Posterior cingulate gyrus (tissue), 11 donors: ENCODE data around the gene C4BPB.

Experiments
- DNase-seq, 10 donors: peaks; one replicate each; pipeline versions ENCODE4 v3.0.0 to v3.0.0-alpha.2; 2020 to 2021; ENCODE audit warnings: mixed read lengths in 3 of 10
- intact Hi-C: fragments of 100-400 bp; cut with DNase I; formaldehyde crosslinking; loops from one replicate; pipeline ENCODE4 v1.15.1; 2023

C4BPB gene

GRCh38 chr1:207079706-207080241 is 8.9 kb upstream of the C4BPB start:
- no peak for DNase-seq
- intact Hi-C loops, result no loop called here

GRCh38 chr1:207081088-207081487 is 7.6 kb upstream of the C4BPB start:
- intact Hi-C loops, result no loop called here
- DNase-seq, result no peak

DNA sequence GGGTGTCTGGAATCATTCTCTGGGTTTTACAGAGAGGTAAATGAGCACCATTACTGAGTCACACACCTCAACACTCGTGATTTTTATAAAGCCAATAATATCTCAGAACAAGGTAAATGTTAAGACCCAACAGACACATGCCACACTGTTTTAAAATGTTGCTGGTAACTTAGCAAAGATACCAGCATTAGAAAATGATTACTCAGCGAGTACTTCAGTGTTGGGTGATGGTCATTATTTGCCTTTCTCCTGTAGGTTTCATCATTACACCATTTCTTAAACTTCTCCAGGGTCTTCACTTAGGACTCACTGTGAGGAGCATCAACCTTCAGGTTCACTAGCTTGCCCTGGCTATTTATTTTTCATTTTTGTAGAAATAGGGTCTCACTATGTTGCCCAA is 6.9 kb upstream of the C4BPB start:
- no peak for DNase-seq
- intact Hi-C loops, result no loop called here

DNA sequence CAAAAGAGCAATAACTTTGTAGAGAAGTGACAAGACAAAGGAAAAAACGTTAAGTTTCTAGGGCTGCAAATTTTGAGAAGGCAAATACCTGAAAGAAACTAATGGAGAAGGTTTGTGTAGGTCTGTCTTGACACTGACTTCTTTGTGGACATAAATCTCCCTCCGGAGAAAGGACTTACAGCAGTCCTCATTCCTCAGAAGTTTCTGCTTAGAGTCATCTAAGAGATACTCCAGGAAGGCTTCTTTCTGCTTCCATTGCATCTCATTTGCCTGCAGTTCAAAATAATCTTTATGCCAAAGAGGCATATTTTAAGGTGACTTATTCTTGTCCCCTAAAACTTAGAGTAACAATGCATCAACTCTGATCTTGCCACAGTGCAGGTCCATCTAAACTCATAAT is 4.4 kb upstream of the C4BPB start:
- DNase-seq, result no peak
- intact Hi-C loops, result loop anchor here (2.0 kb wide), 2 partner anchors 321 to 415 kb away; no protein-coding TSS in a partner anchor

GRCh38 chr1:207084701-207085180 is 3.9 kb upstream of the C4BPB start:
- intact Hi-C loops, result loop anchor here (2.0 kb wide), 2 partner anchors 320 to 414 kb away; no protein-coding TSS in a partner anchor
- peak in 3 of 10 donors; percentile 21 to 39 (median 28) for DNase-seq

GRCh38 chr1:207085887-207086286 is 2.8 kb upstream of the C4BPB start:
- intact Hi-C loops, result loop anchor here (2.0 kb wide), 2 partner anchors 319 to 413 kb away; no protein-coding TSS in a partner anchor
- no peak for DNase-seq

- intact Hi-C loops, result no loop called here
- DNase-seq, result no peak
Observed at GRCh38 chr1:207088161-207088560, 499 bp upstream of the C4BPB start.

GRCh38 chr1:207089627-207090355 is 1.1 kb downstream of the C4BPB start:
- intact Hi-C loops, result no loop called here
- DNase-seq, result no peak

- no peak for DNase-seq
- intact Hi-C loops, result no loop called here
Observed at GRCh38 chr1:207091200-207091908, 2.7 kb downstream of the C4BPB start.

DNA sequence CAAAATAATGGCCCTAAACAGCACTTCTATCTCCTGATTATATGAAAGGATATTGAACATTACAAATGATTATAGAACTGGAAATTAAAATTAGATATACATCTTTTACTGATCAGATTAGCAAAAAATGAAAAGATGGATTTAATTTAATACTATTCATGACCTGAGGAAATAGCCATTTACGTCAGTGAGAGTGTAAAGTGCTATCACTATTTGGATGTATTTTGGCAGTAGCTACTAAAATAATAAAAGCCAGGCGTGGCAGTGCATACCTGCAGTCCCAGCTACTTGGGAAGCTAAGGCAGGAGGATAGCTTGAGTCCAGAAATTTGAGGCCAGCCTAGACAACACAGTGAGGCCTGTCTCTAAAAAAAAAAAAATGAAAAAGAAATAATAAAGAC is 5.3 kb downstream of the C4BPB start:
- intact Hi-C loops, result no loop called here
- DNase-seq, result no peak

- no peak for DNase-seq
- intact Hi-C loops, result no loop called here
Observed at GRCh38 chr1:207097871-207098324, 9.2 kb downstream of the C4BPB start.

DNA sequence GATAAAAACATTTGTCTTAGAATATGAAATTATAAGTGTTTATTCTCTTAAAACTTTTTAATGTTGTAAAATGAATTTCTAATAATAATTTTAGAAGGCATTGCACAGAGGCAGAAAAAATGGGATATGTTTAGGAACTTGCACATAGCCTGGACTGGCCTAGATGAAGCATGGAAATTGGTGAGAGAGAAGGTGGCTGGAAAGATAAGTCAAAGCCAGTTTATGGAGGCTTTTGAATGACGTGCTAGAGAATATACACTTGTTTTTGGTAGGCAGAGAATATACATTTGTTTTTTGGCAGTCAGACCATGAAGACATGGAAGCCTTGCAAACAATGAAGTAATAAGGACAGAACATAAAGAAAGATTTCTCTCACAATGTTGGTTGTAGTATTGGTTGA is 13.1 kb downstream of the C4BPB start:
- no peak for DNase-seq
- intact Hi-C loops, result no loop called here

DNA sequence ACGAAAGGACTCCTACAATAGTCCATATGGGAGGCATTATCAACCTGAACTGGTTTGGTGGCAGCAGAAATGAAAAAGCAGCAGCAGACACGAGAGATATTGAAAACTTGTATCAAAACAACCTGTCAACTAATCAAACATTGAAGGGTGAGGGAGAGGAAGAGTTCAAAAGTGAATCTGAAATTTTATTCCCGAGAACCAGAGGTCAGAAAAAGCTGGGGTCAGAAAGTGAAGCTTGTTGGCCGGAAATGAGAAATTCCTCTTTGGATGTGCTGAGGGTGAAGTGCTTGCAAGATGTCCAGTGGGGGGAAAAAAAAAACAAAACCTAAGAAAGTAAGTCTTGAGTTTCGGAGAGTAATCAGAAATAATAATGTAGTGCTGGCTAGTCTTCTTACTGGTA is 13.5 kb downstream of the C4BPB start:
- intact Hi-C loops, result no loop called here
- no peak for DNase-seq

- DNase-seq, result no peak
- intact Hi-C loops, result no loop called here
Observed at GRCh38 chr1:207102659-207103058, 14.0 kb downstream of the C4BPB start.

GRCh38 chr1:207103892-207104373 is 15.3 kb downstream of the C4BPB start, which contains the start of gene C4BPA:
TSS of gene C4BPA (plus strand) at chr1:207104233. CDS start at chr1:207113026, 8,793 bp downstream.
- no peak for DNase-seq

DNA sequence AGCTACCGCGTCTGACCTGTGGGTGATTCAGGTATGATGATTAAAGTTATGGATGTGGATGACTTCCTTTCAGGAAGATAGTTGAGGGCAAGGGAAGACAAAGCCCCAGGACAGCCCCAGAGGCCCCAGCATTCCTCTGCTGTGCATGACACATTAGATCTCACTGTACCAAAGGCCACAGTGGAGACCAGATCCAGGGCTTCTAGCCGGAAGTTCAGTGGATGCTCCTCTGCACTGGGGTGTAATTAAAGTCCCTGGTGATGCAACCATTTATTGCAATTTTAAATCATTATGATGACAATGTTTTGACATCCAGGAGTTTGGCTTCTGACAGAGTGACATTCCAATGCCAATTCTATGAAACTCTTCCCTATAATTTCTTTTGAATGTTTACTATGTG is 20.3 kb downstream of the C4BPB start:
- intact Hi-C loops, result no loop called here
- no peak for DNase-seq

More at GRCh38 chr1:207103892-207104373, 15.3 kb downstream of the C4BPB start, which contains the start of gene C4BPA:
- intact Hi-C loops, result no loop called here

- intact Hi-C loops, result no loop called here
Observed at GRCh38 chr1:207112616-207113296, 24.1 kb downstream of the C4BPB start.

GRCh38 chr1:207115269-207115668 is 26.6 kb downstream of the C4BPB start:
- intact Hi-C loops, result no loop called here
- DNase-seq, result no peak

More at GRCh38 chr1:207112616-207113296, 24.1 kb downstream of the C4BPB start:
- DNase-seq, result no peak

GRCh38 chr1:207124389-207124788 is 35.7 kb downstream of the C4BPB start:
- intact Hi-C loops, result no loop called here
- DNase-seq, result no peak

- no peak for DNase-seq
- intact Hi-C loops, result no loop called here
Observed at GRCh38 chr1:207128336-207128921, 39.8 kb downstream of the C4BPB start.
